Measurements from ENCODE around the gene TRNP1. TPM values are rescaled to one million over a fixed set of nuclear protein-coding genes. Genes with fewer than 3 reads are reported as not detected.

TRNP1 gene
- total and polyA plus RNA-seq, 12 donors: 1.4 to 27.8 (median 6.5) TPM

GRCh38 chr1:27003745-27004470, 10.4 kb downstream of the TRNP1 start:
- H3K9me3 ChIP-seq (replicated peaks in 1 of 3): no peaks in the 10 kb centered on the region
- no peak overlapping the region for H3K4me3 ChIP-seq
- peaks cover 0 to 10% of the 10 kb centered on the region in 2 donors for H3K4me1 ChIP-seq (replicated peaks in 1 of 2)
- intact Hi-C loops (cut with DNase I): no loop called here
- no peak for DNase-seq
- no peaks in the 10 kb centered on the region for H3K36me3 ChIP-seq (replicated peaks in 1 of 2)
- 82 to 90% (median 86%) methylated on average over 4 to 7 of the region's 7 CpGs for WGBS, 4 donors
- no peak for TF ChIP-seq POLR2A (IDR thresholded peaks at IDR 0.05)
- H3K27me3 ChIP-seq: no peaks in the 10 kb centered on the region
- H3K27ac ChIP-seq: no peak overlapping the region

GRCh38 chr1:27004471-27005165, 11.1 kb downstream of the TRNP1 start:
- H3K36me3 ChIP-seq (replicated peaks in 1 of 2): no peaks in the 10 kb centered on the region
- no peaks in the 10 kb centered on the region for H3K9me3 ChIP-seq (replicated peaks in 1 of 3)
- peaks cover 0 to 3% of the 10 kb centered on the region in 2 donors for H3K4me1 ChIP-seq (replicated peaks in 1 of 2)
- WGBS, 4 donors: 60 to 86% (median 76%) methylated on average over 8 to 10 of the region's 10 CpGs
- no peak for DNase-seq
- H3K4me3 ChIP-seq: no peak overlapping the region
- no peak overlapping the region for H3K27ac ChIP-seq
- TF ChIP-seq CTCF (IDR thresholded peaks at IDR 0.05) (no peak), POLR2A (IDR thresholded peaks at IDR 0.05) (no peak)
- no peaks in the 10 kb centered on the region for H3K27me3 ChIP-seq
- intact Hi-C loops (cut with DNase I): no loop called here

GRCh38 chr1:27005166-27005530, 11.7 kb downstream of the TRNP1 start:
- H3K27ac ChIP-seq: no peak overlapping the region
- no peaks in the 10 kb centered on the region for H3K9me3 ChIP-seq (replicated peaks in 1 of 3)
- no peaks in the 10 kb centered on the region for H3K27me3 ChIP-seq
- WGBS, 4 donors: 63 to 82% (median 74%) methylated on average over 3 of the region's 3 CpGs; no CpG with 5 or more reads in 1 of the 4 donors
- no peaks in the 10 kb centered on the region for H3K36me3 ChIP-seq (replicated peaks in 1 of 2)
- no peak for TF ChIP-seq POLR2A (IDR thresholded peaks at IDR 0.05)
- TF ChIP-seq CTCF (IDR thresholded peaks at IDR 0.05): no peak
- no peaks in the 10 kb centered on the region for H3K4me1 ChIP-seq (replicated peaks in 1 of 2)
- H3K4me3 ChIP-seq: no peak overlapping the region
- intact Hi-C loops (cut with DNase I): no loop called here
- DNase-seq: no peak

GRCh38 chr1:27005648-27006496, 12.4 kb downstream of the TRNP1 start:
- TF ChIP-seq CTCF (IDR thresholded peaks at IDR 0.05) (no peak), POLR2A (IDR thresholded peaks at IDR 0.05) (no peak)
- 91 to 94% (median 93%) methylated on average over 25 to 48 of the region's 48 CpGs for WGBS, 4 donors
- intact Hi-C loops (cut with DNase I): no loop called here
- H3K27ac ChIP-seq: no peak overlapping the region
- peaks cover 0 to 3% of the 10 kb centered on the region in 2 donors for H3K4me1 ChIP-seq (replicated peaks in 1 of 2)
- no peak overlapping the region for H3K4me3 ChIP-seq
- no peaks in the 10 kb centered on the region for H3K27me3 ChIP-seq
- H3K9me3 ChIP-seq (replicated peaks in 1 of 3): no peaks in the 10 kb centered on the region
- no peak for DNase-seq
- no peaks in the 10 kb centered on the region for H3K36me3 ChIP-seq (replicated peaks in 1 of 2)
